Muscle of leg (tissue), 11 donors: ENCODE measurements around the gene GSTO1. TPM values are rescaled to one million over a fixed set of nuclear protein-coding genes. Genes with fewer than 3 reads are reported as not detected.
"Not testable (repeated sequence)": the region's sequence is repeated elsewhere in the genome, so short reads cannot be mapped to it uniquely, and the experiment has no call there.

Experiments used
- DNase-seq: peaks from one replicate; pipeline ENCODE4 v3.0.0; 2013
- H3K27ac ChIP-seq: one replicate; pipeline ENCODE4 v1.5.1; 2013; ENCODE audit warnings: mild to moderate bottlenecking, low read length, control low read depth
- H3K27me3 ChIP-seq: one replicate; pipeline ENCODE4 v1.6.1; 2013; ENCODE audit warnings: low read length; ENCODE audit not compliant: control insufficient read depth, insufficient read depth
- H3K36me3 ChIP-seq: one replicate; pipeline ENCODE4 v1.6.1; 2013; ENCODE audit warnings: low read length; ENCODE audit not compliant: control insufficient read depth, insufficient read depth
- H3K4me1 ChIP-seq: one replicate; pipeline ENCODE4 v1.6.1; 2013; ENCODE audit warnings: low read length; ENCODE audit not compliant: control insufficient read depth, insufficient read depth
- H3K4me3 ChIP-seq: one replicate; pipeline ENCODE4 v1.5.1; 2013; ENCODE audit warnings: low read length, control low read depth
- H3K9me3 ChIP-seq: replicated peaks from 2 replicates; pipeline ENCODE4 v1.6.1; 2013; ENCODE audit warnings: low read depth, low read length; ENCODE audit not compliant: control insufficient read depth
- WGBS: methylation state at CpG from one replicate; pipeline ENCODE4 v1.1.5; 2013; ENCODE audit warnings: missing lambda C conversion rate; ENCODE audit not compliant: insufficient coverage; 5-methylcytosine and 5-hydroxymethylcytosine counted together
- polyA plus RNA-seq, 8 donors: library from polyadenylated mRNA; unstranded; fragments of 120-200 nt; gene quantifications; one replicate each; pipeline versions ENCODE4 v1.2.1 to v1.2.3, GENCODE V29; 2013; ENCODE audit warnings: inconsistent platforms in 1 of 8, low replicate concordance in 1 of 8; ENCODE audit not compliant: insufficient read length in 8 of 8, insufficient read depth in 1 of 8
- total RNA-seq: library from RNA; stranded (reverse); fragments of 120-200 nt; gene quantifications from one replicate; pipeline ENCODE4 v1.2.4, GENCODE V29; 2013

GSTO1 gene
- total and polyA plus RNA-seq, 9 donors = 37.5 to 50.7 (median 45.2) TPM

GRCh38 chr10:104231784-104232612 is 22.7 kb upstream of the GSTO1 start, which contains the start of gene CFAP43:
Gene CFAP43 (minus strand): TSS chr10:104232364. CDS start chr10:104232246, 118 bp downstream.
- DNase-seq = peak; percentile 98
- Histone ChIP-seq H3K4me3 (peak within 1 kb of the TSS; percentile 75), H3K4me1 (peaks cover 5% of the 10 kb centered on the region), H3K27ac (no peak within 1 kb of the TSS), H3K36me3 (no peaks in the 10 kb centered on the region), H3K27me3 (peaks cover 2% of the 10 kb centered on the region), H3K9me3 (no peaks in the 10 kb centered on the region)
- under 1% methylated on average over 59 of the region's 60 CpGs for WGBS

GRCh38 chr10:104232613-104233102 is 22.0 kb upstream of the GSTO1 start:
- Histone ChIP-seq H3K9me3 (no peaks in the 10 kb centered on the region), H3K36me3 (no peaks in the 10 kb centered on the region), H3K4me1 (peaks cover 5% of the 10 kb centered on the region), H3K27me3 (peaks cover 2% of the 10 kb centered on the region), H3K4me3 (peak overlapping the region; percentile 75), H3K27ac (no peak overlapping the region)
- DNase-seq = no peak
- 2% methylated on average over 14 of the region's 20 CpGs for WGBS

GRCh38 chr10:104233817-104234216 is 20.9 kb upstream of the GSTO1 start:
- H3K27me3 ChIP-seq = peaks cover 2% of the 10 kb centered on the region
- H3K36me3 ChIP-seq = no peaks in the 10 kb centered on the region
- WGBS = no CpG with 5 or more reads among the region's 1 CpG
- H3K27ac ChIP-seq = no peak overlapping the region
- peaks cover 5% of the 10 kb centered on the region for H3K4me1 ChIP-seq
- DNase-seq = no peak
- no peak overlapping the region for H3K4me3 ChIP-seq
- no peaks in the 10 kb centered on the region for H3K9me3 ChIP-seq

- no peak for DNase-seq
- H3K27me3 ChIP-seq = peaks cover 2% of the 10 kb centered on the region
- 89% methylated on average over 1 of the region's 1 CpG for WGBS
- H3K9me3 ChIP-seq = no peaks in the 10 kb centered on the region
- no peak overlapping the region for H3K27ac ChIP-seq
- no peaks in the 10 kb centered on the region for H3K36me3 ChIP-seq
- peaks cover 5% of the 10 kb centered on the region for H3K4me1 ChIP-seq
- H3K4me3 ChIP-seq = no peak overlapping the region
Measured at GRCh38 chr10:104234934-104235333, 19.8 kb upstream of the GSTO1 start.

- peaks cover 2% of the 10 kb centered on the region for H3K27me3 ChIP-seq
- no CpG with 5 or more reads among the region's 3 CpGs for WGBS
- no peaks in the 10 kb centered on the region for H3K9me3 ChIP-seq
- peaks cover 5% of the 10 kb centered on the region for H3K4me1 ChIP-seq
- H3K36me3 ChIP-seq = no peaks in the 10 kb centered on the region
- no peak overlapping the region for H3K27ac ChIP-seq
- H3K4me3 ChIP-seq = no peak overlapping the region
- DNase-seq = no peak
Measured at GRCh38 chr10:104235801-104236200, 18.9 kb upstream of the GSTO1 start.

- Histone ChIP-seq H3K27me3 (peaks cover 2% of the 10 kb centered on the region), H3K4me3 (no peak overlapping the region), H3K9me3 (no peaks in the 10 kb centered on the region), H3K27ac (no peak overlapping the region), H3K4me1 (no peaks in the 10 kb centered on the region), H3K36me3 (no peaks in the 10 kb centered on the region)
- 82% methylated on average over 1 of the region's 2 CpGs for WGBS
- no peak for DNase-seq
Measured at GRCh38 chr10:104240078-104240477, 14.6 kb upstream of the GSTO1 start.

- H3K27me3 ChIP-seq = no peaks in the 10 kb centered on the region
- H3K27ac ChIP-seq = no peak overlapping the region
- H3K9me3 ChIP-seq = no peaks in the 10 kb centered on the region
- no peak overlapping the region for H3K4me3 ChIP-seq
- no peaks in the 10 kb centered on the region for H3K36me3 ChIP-seq
- DNase-seq = no peak
- H3K4me1 ChIP-seq = no peaks in the 10 kb centered on the region
Measured at GRCh38 chr10:104242545-104242944, 12.1 kb upstream of the GSTO1 start.

GRCh38 chr10:104243009-104243408 is 11.7 kb upstream of the GSTO1 start:
- H3K9me3 ChIP-seq, H3K27ac ChIP-seq, H3K4me1 ChIP-seq, H3K36me3 ChIP-seq, H3K27me3 ChIP-seq, H3K4me3 ChIP-seq, DNase-seq: not testable (repeated sequence)
- WGBS = 100% methylated on average over 1 of the region's 3 CpGs

GRCh38 chr10:104243512-104243911 is 11.2 kb upstream of the GSTO1 start:
- Histone ChIP-seq H3K4me3 (no peak overlapping the region), H3K36me3 (no peaks in the 10 kb centered on the region), H3K9me3 (no peaks in the 10 kb centered on the region), H3K4me1 (no peaks in the 10 kb centered on the region), H3K27ac (no peak overlapping the region), H3K27me3 (peaks cover under 1% of the 10 kb centered on the region)
- WGBS = 67% methylated on average over 1 of the region's 5 CpGs
- no peak for DNase-seq

GRCh38 chr10:104245066-104245632 is 9.5 kb upstream of the GSTO1 start:
- no peaks in the 10 kb centered on the region for H3K36me3 ChIP-seq
- WGBS = 94% methylated on average over 32 of the region's 34 CpGs
- peaks cover 5% of the 10 kb centered on the region for H3K27me3 ChIP-seq
- peaks cover 2% of the 10 kb centered on the region for H3K9me3 ChIP-seq
- no peak overlapping the region for H3K4me3 ChIP-seq
- no peak for DNase-seq
- H3K27ac ChIP-seq = no peak overlapping the region
- no peaks in the 10 kb centered on the region for H3K4me1 ChIP-seq
